DOHH2 (cell line): ENCODE results near the gene AHCTF1.

Experiments used
- H3F3A ChIP-seq: fragments of 200-600 bp; sonication (generic), shearing (Covaris generic); 2 replicates; pipeline ENCODE4 v1.6.0; 2016; ENCODE audit warnings: antibody characterized with exemption, mild to moderate bottlenecking; ENCODE audit not compliant: control insufficient read depth, insufficient read depth
- H3K27ac ChIP-seq: fragments of 200-600 bp; sonication (generic); 2 replicates; pipeline ENCODE4 v1.5.1; 2014; ENCODE audit warnings: low read depth, mild to moderate bottlenecking, low read length, moderate library complexity
- H3K27me3 ChIP-seq: fragments of 200-600 bp; sonication (generic); 2 replicates; pipeline ENCODE4 v1.6.1; 2014; ENCODE audit warnings: mild to moderate bottlenecking, low read length, mixed read lengths; ENCODE audit not compliant: control insufficient read depth
- H3K36me3 ChIP-seq: fragments of 200-600 bp; sonication (generic); 2 replicates; pipeline ENCODE4 v1.6.1; 2014; ENCODE audit warnings: mild to moderate bottlenecking, low read length, moderate library complexity, mixed read lengths; ENCODE audit not compliant: control insufficient read depth
- H3K4me1 ChIP-seq: fragments of 200-600 bp; sonication (generic); 2 replicates; pipeline ENCODE4 v1.6.1; 2014; ENCODE audit warnings: mild to moderate bottlenecking, low read length, mixed read lengths; ENCODE audit not compliant: control insufficient read depth
- H3K4me2 ChIP-seq: fragments of 200-600 bp; sonication (generic); 2 replicates; pipeline ENCODE4 v1.6.0; 2014; ENCODE audit warnings: mild to moderate bottlenecking, low read length, moderate library complexity
- H3K4me3 ChIP-seq: fragments of 200-600 bp; sonication (generic); 2 replicates; pipeline ENCODE4 v1.5.1; 2014; ENCODE audit warnings: mild to moderate bottlenecking, low read length, mixed read lengths
- H3K79me2 ChIP-seq: fragments of 200-600 bp; sonication (generic); 2 replicates; pipeline ENCODE4 v1.6.1; 2014; ENCODE audit warnings: mild to moderate bottlenecking, low read length, mixed read lengths; ENCODE audit not compliant: control insufficient read depth
- H3K9me2 ChIP-seq: fragments of 200-600 bp; sonication (generic); replicated peaks from 2 replicates; pipeline ENCODE4 v1.6.1; 2014; ENCODE audit warnings: mild to moderate bottlenecking, low read length, mixed read lengths; ENCODE audit not compliant: control insufficient read depth
- H3K9me3 ChIP-seq: fragments of 200-600 bp; sonication (generic); 2 replicates; pipeline ENCODE4 v1.6.1; 2014; ENCODE audit warnings: antibody characterized with exemption, low read length, mixed read lengths; ENCODE audit not compliant: control insufficient read depth, insufficient read depth
- H4K20me1 ChIP-seq: fragments of 200-600 bp; sonication (generic); 2 replicates; pipeline ENCODE4 v1.6.0; 2014; ENCODE audit warnings: low read depth, mild to moderate bottlenecking, antibody characterized with exemption, low read length, moderate library complexity; ENCODE audit not compliant: control insufficient read depth, insufficient read depth
- CTCF ChIP-seq: fragments of 200-600 bp; sonication (generic); IDR thresholded peaks from one replicate; pipeline ENCODE4 v1.5.1; 2014; ENCODE audit warnings: antibody characterized with exemption, mild to moderate bottlenecking, low read depth, low read length; ENCODE audit not compliant: poor library complexity, severe bottlenecking
- EZH2phosphoT487 ChIP-seq: fragments of 200-600 bp; sonication (generic); IDR thresholded peaks from 2 replicates; pipeline ENCODE4 v1.6.1; 2017; ENCODE audit warnings: borderline replicate concordance, mild to moderate bottlenecking, antibody characterized with exemption, low read length, moderate library complexity, mixed read lengths

Gene AHCTF1

GRCh38 chr1:246966502-246966901 is 34.8 kb upstream of the AHCTF1 start:
- peaks cover 5% of the 10 kb centered on the region; the same call in 1 of the 2 replicates for H3K4me1 ChIP-seq
- no peaks in the 10 kb centered on the region for H3K36me3 ChIP-seq
- no peak overlapping the region for H3K4me2 ChIP-seq
- TF ChIP-seq EZH2phosphoT487 (no peak), CTCF (no peak)
- no peaks in the 10 kb centered on the region for H3F3A ChIP-seq
- peaks cover 18% of the 10 kb centered on the region; the same call in 1 of the 2 replicates for H3K9me3 ChIP-seq
- no peaks in the 10 kb centered on the region for H3K9me2 ChIP-seq
- H4K20me1 ChIP-seq, result no peaks in the 10 kb centered on the region
- no peak overlapping the region for H3K27ac ChIP-seq
- no peaks in the 10 kb centered on the region for H3K27me3 ChIP-seq
- H3K79me2 ChIP-seq, result no peaks in the 10 kb centered on the region
- no peak overlapping the region for H3K4me3 ChIP-seq

- H3K27me3 ChIP-seq, result no peaks in the 10 kb centered on the region
- H3K27ac ChIP-seq, result no peak overlapping the region
These were observed 28.4 kb upstream of the AHCTF1 start for GRCh38 chr1:246959944-246960693.

GRCh38 chr1:246954126-246954525 is 22.4 kb upstream of the AHCTF1 start:
- H4K20me1 ChIP-seq, result no peaks in the 10 kb centered on the region
- H3K79me2 ChIP-seq, result no peaks in the 10 kb centered on the region
- peaks cover 5% of the 10 kb centered on the region for H3K4me1 ChIP-seq
- H3K9me2 ChIP-seq, result no peaks in the 10 kb centered on the region
- H3K4me3 ChIP-seq, result no peak overlapping the region
- no peaks in the 10 kb centered on the region for H3K36me3 ChIP-seq
- H3K9me3 ChIP-seq, result no peaks in the 10 kb centered on the region
- H3F3A ChIP-seq, result no peaks in the 10 kb centered on the region
- no peak for TF ChIP-seq EZH2phosphoT487
- TF ChIP-seq CTCF, result no peak
- H3K4me2 ChIP-seq, result no peak overlapping the region
- H3K27me3 ChIP-seq, result no peaks in the 10 kb centered on the region
- H3K27ac ChIP-seq, result no peak overlapping the region

More at GRCh38 chr1:246959944-246960693, 28.4 kb upstream of the AHCTF1 start:
- Histone ChIP-seq H3K4me1 (peaks cover 20% of the 10 kb centered on the region), H3K4me2 (peak overlapping the region; percentile 46), H4K20me1 (no peaks in the 10 kb centered on the region), H3K9me2 (no peaks in the 10 kb centered on the region), H3K4me3 (peak overlapping the region; percentile 12), H3K79me2 (no peaks in the 10 kb centered on the region), H3K36me3 (no peaks in the 10 kb centered on the region), H3F3A (peaks cover 5% of the 10 kb centered on the region), H3K9me3 (no peaks in the 10 kb centered on the region)
- TF ChIP-seq CTCF (peak; percentile 37), EZH2phosphoT487 (no peak)
